Measurements from ENCODE around the gene SPHK1. TPM values are rescaled to one million over a fixed set of nuclear protein-coding genes. Genes with fewer than 3 reads are reported as not detected.

Gene SPHK1
- total RNA-seq, 1 donor from 2014 or later = 3.1 TPM

DNA sequence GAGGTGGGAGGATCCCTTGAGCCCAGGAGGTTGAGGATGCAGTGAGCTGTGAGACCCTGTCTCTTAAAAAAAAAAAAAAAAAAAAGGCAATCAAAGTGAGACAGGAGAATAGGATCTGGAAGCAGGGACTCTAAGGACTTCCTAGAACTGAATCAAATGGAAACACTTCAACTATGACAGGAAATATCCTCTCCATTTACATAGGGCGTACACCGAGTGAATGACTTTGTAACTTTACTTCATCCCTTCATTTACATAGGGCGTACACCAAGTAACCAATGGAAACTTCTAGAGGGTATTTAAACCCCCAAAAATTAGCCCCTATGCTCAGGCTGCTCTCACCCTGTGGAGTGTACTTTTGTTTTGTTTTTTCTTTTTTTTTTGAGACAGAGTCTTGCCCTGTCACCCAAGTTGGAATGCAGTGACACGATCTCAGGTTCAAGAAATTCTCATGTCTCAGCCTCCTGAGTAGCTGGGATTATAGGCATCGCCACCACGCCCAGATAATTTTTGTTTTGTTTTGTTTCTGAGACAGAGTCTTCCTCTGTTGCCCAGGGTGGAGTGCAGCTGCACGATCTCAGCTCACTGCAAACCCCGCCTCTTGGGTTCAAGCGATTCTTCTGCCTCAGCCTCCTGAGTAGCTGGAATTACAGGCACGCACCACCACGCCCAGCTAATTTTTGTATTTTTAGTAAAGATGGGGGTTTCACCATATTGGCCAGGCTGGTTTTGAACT lies 21.1 kb upstream of the SPHK1 start:
- DNase-seq (ENCODE audit: low spot score) = no peak

DNA sequence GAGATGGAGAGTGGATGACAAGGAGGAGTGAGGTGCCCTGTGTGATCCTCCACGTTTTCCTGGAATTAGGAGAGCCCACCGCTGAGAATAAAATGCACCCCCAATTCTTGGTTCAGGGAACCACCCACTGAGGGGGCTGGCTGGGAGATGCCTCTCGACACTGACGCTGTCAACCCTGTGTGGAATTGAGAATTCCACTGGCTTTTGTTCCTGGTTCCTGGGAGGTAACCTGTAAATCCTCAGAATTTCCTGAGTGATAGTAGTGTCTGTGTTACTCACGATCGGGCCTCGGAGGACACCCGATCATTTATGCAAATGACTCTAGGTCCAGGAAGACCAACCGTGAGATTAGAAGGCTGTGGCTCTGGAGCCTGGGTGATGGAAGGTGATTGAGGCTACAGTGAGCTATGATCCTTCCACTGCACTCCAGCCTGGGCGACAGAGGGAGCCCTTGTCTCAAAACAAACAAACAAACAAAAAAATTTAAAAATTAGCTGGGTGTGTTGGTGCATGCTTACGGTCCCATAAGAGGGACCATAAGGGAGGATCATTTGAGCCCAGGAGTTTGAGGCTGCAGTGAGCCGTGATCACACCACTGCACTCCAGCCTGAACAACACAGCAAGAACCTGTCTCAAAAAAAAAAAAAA lies 19.0 kb upstream of the SPHK1 start:
- DNase-seq (ENCODE audit: low spot score) = no peak

DNA sequence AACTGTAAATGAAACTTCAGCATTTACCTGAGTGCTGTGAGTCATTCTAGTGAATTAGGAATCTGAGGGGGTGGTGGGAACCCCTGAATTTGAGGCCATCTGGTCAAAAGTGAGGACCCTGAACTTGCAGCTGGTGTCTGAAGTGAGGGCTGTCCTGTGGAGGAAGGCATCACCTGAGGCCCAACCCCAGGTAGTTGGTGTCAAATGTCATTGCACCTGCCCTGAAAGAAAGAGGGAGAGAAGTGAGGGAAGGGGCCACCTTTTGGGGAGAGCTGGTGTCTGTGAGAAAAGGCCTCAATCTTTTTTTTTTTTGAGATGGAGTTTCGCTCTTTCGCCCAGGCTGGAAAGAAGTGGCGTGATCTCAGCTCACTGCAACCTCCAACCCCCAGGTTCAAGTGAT lies 18.2 kb upstream of the SPHK1 start:
- no peak for DNase-seq (ENCODE audit: low spot score)

DNA sequence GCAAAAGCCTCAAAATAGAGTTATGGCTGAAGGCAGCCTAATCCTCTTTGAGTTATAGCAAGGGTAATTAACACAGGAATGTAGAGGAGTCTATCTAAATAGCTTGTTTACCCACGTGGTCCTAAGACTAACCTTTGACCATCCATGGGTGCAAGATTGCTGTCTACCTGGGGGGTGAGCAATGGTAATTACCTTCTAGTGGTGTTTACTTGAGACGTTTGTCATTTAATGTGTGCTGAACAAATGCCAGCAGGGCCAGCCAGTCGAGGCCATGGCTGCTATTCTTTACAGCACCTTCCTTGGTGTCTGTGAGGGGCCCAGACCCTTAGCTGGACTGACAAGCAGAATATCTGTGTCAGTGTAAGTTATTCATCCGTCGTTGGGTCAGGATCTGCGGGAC lies 16.8 kb upstream of the SPHK1 start:
- no peak for DNase-seq (ENCODE audit: low spot score)

DNA sequence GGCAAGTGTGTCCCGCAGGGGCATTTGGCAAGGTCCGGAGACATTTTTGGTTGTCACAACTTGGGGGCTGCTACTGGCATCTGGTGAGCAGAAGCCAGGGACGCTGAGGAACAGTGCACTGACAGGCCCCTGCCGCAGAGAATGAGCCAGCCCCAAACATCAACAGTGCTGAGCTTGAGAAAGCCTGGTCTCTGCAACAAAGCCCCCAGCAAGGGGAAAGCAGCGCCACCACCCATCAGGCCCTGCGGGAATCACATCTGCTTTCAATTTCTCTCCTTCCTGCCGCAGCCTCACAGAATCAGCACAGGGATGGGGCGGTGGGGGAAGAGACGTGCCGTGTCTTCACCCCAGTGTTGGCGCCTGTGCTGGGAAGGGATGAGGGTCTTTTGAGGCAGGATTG lies 15.9 kb upstream of the SPHK1 start:
- no peak for DNase-seq (ENCODE audit: low spot score)

DNA sequence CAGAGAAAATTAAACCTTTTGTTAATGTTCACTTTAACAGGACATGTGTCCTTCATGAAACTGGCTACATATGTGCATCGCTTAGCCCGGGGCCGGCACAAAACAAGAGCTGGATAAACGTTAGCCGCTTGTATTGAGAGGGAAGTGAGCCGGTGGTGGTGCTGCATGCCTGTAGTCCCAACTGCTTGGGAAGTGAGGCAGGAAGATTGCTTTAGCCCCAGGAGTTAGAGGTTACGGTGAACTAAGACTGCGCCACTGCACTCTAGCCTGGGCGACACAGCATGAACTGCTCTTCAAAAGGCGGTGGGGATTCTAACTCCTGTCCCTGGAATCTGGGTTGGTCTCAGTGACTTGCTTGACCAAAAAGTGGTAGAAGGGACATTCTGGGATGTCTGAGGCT lies 15.0 kb upstream of the SPHK1 start:
- no peak for DNase-seq (ENCODE audit: low spot score)

DNA sequence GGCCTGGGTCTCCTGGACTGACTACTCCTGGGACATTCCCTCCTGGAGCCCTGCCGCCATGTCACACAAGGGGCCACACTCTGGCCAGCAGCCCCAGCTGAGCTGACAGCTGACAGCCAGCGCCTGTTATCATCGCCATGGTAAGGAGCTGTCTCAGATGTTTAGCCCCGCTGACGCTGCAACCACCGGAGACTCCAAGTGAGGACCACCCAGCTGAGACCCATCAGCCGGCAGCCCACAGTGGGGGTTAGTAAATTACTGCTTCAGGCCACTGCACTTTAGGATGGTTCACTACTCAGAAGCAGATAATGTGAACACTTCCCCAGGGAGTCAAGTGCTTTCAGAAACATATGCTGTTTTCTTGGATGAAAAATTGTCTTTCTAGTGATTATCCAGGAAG lies 14.6 kb upstream of the SPHK1 start:
- DNase-seq (ENCODE audit: low spot score) = no peak

DNA sequence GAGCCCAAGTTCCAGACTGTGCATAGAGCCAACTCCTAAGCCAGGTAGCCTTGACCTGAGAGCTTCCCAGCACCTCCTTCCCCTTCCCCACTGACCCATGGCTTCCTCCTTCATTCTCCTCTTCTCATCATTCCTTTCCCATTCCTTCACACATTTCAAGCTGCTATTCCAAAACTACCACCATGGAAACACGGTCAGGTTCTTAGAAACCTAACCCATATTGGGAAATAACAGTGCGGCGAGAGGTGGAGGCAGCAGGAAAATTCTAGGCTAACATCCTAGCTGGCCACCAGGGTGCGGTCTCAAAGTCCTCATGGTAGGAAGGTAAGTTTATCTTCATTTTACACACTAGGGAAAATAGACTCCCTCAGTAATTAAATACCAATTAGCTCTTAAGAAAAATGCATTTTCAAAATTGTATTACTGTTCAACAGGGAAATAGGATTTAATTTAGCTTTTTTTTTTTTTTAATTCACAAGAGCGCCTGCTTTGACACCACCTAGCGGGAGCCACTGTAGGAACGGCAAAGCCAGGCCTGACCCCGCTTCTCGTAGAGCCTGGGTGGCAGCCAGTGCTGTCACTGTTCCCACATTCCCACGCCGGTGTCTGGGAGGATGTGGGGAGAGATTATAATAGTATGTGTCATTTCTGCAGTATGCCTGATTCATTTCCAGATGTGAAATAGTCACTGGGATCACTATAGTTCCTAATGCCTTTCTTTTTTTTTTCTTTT lies 14.0 kb upstream of the SPHK1 start:
- no peak for DNase-seq (ENCODE audit: low spot score)

DNA sequence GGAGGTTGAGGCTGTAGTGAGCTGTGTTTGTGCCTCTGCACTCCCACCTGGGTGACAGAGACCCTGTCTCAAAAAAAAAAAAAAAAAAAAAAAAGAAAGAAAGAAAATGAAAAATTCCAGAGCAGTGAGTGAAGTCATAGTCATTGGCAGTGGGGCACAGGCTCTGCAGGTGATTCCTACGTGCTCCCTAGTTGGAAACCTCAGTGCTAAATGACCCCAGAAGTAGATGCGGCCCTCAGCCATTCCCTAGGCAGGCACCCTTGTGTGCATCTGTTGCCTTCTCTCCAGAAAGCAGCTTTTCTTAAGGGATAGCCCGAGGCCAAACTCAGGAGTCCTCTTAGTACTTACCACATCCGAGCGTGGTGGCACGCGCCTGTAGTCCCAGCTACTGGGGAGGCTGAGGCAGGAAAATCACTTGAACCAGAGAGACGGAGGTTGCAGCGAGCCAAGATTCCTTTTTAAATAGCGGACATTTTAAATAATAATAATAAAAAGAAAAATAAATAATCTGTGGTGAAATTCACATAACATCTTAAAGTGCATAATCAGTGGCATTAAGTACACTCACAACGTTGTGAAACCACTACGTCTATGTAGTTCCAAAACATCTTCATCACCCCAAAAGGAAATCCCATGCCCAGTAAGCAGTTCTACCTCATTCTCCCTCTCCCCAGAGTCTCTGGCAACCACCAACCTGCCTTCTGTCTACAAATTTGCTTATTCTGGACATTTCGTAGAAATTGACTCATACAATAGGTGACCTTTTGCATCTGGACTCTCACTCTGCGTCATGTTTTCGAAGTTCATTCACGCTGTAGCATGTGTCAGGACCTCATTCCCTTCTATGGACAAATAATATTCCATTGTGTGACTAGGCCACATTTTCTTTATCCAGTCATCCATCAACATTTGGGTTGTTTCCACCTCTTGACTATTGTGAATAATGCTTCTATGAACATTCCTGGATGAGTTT lies 12.5 kb upstream of the SPHK1 start:
- DNase-seq (ENCODE audit: low spot score) = no peak

DNA sequence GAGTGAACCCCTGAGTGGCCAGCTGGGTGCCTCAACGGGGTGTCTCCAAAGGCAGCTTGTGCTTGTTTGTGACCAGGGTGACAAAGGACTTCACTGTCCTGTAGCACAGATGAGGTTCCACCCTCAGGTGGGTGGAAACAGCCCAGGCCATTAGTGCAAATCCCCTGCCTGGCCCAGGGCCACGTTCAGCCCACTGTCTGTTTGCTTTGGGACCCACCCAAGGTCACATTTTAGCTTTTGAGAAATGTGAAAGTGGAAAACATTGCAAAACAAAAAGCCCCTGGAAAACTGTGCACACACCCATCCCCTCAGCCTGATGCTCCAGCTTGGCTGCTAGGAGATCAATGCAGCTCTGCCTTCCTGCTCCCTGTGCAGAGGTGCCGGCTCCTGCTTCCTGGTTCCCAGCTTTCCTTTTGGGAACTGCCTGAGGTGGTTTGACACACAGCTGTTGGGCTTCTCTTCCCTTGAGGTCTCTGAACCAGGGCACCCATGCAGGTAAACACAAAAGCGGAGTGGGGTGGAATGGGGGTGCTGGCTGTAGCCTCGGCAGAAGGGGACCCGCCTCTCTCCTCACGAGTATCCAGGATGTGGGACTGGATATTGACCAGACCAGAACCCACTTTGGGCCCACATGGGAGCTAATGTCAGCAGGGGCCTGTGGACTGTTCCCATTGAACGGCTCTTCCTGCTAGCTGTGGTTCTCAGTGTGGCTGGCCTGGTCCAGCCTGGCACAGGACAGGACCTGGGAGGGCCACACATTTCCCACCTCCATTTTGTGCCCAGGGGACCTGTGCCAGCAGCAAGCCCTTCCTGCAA lies 7.9 kb upstream of the SPHK1 start:
- no peak for DNase-seq (ENCODE audit: low spot score)

DNA sequence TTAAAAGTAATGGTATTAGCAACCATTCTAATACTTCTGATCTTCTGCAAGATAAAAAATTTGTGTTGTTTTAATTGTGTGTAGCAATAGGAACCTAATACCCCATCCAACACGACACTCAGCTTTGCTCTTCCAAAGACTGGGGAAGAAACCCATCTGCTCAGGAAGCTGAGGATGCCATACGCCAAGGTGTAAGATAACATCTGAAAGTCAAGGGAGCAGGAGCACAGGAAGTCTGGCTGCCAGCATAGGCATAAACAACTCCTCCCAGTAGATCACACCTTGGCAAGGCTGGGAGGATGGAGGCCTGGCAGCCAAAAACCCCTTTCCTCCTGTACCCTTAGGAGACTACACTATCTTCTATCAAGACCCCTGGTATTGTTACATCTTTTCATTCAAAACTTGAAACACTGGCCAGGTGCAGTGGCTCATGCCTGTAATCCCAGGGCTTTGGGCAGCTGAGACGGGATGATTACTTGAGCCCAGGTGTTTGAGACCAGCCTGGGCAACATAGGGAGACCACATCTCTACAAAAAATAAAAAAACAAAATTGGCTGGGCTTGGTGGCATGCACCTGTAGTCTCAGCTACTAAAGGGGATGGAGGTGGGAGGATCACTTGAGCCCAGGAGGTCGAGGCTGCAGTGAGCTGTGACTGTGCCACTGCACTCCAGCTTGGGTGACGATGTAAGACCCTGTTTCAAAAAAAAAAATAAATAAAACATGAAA lies 5.7 kb upstream of the SPHK1 start:
- no peak for DNase-seq (ENCODE audit: low spot score)

DNA sequence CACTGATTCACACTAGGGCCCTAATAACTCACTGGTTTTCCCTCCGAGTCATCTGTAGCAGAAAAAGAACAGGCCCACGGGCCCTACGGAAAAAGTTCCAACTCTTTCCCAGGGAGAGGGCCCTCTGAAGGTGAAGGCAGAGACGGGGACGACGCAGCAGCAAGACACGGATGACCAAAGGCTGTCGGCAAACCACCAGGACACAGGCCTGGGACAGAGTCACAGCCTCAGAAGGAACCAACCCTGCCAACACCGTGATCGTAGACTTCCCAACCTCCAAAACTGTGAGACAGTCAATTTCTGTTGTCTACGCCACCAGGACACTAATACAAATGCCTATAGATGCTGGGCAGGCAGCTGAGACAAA lies 5.2 kb upstream of the SPHK1 start:
- DNase-seq (ENCODE audit: low spot score) = no peak

DNA sequence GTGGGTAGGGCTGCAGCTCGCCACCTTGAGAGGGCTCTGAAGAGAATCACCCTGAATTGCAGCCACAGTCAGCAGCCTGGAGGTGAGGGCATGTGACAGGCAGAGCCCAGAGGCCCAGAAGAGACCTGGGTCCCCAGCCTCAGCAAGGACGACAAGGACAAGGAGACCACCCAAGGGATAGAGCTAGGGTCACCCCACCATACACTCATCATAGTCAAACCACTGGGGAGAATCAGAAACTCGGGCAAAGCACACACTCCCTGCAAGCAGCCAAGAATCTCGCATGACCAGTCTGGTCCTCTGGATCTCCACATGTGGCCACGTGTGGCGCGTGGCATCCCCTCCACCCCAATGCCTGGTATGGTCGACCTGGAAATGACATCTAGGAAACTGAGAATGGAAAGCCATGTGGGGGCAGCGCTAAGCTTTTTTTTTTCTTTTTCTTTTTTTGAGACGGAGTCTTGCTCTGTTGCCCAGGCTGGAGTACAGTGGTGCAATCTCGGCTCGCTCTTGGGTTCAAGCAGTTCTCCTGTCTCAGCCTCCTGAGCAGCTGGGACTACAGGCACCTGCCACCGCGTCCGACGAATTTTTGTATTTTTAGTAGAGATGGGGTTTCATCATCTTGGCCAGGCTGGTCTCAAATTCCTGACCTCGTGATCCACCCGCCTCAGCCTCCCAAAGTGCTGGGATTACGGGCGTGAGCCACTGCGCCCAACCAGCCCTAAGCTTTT lies 4.6 kb upstream of the SPHK1 start:
- no peak for DNase-seq (ENCODE audit: low spot score)

DNA sequence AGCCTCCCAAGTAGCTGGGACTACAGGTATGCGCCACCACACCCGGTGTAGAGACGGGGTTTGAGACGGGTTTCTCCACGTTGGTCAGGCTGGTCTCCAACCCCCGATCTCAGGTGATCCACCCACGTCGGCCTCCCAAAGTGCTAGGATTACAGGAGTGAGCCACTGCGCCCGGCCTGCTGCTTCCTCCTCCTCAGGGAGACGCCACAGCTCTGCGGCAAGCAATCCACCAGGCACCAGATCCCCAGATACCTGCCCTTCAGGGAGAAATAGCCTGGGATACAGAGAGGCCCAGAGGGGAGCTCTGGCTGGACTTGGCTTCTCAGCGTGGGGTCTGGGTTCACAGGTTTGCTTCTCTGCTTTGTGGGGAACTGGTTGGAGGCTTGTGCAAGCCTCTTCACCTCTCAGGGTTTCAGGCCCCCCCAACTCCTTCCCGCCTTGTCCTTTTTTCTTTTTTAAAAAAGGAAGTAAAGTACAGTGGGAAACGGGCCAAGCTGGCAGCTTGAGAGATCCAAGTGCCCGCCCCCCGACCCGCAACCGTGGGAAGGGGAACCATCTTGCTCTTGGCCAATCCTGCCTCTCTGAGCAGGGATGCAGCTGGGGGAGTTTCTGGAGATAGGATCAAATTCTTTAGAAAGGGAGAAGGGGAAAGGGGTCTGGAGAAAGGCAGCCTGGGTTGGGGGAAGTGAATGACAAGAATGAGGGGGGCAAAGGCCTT lies 2.6 kb upstream of the SPHK1 start:
- DNase-seq (ENCODE audit: low spot score) = no peak

DNA sequence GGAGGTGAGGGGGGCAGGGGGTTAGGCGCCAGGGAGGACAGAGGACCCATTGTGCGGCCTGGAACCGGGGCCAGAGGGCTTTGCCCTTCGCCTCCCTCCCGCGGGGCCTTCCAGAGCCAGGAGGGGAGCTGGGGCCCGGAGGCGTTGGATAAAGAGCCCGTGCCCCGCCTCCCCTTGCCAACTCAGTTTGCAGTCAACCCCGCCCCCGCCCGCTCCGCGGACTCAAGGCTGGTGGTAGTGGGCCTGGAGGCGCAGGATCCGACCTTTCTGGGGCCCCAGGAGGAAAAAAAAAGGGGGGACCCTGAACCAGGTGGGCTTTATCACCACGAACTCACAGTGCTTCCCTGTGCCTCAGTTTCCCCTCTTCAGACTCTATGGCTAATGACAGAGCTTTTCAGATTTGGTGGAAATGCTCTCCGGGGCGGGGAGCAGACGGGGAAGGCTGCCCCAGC lies 2.0 kb upstream of the SPHK1 start:
- DNase-seq (ENCODE audit: low spot score) = no peak

DNA sequence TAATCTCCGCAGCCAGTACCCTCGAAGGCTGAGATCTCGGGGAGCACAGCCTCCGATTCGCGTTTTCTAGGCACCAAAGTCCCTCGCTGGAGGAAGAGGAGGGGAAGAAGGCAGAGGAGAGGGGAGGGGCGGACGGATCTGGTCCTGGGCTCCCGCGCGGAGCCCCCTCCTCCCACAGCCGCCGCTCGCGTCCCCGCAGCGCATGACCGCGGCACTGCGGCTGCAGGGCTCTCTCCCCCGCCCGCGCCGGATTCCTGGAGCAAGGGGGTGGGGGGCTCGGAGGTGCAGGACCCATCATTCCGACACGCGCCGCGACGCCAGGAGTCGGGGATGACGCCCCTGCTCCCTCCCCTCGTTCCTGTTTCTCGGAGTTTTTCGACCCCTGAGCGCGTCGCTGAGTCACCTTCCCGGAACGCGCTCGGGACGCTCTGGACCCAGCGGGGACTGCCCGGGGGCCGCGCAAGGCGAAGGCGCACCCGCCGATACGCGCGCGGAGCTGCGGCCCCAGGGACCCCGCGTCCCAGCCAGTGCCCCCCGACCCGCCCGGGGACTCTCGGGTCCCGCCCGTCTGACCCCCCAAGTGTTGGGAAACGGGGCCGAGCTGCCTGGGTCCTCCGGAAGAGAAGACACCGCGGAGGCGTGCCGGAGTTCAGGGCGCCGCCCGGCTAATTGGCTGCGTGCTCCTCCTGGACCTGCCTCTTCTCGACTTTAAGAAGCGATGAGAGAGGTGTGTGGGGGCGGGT lies 1.4 kb upstream of the SPHK1 start:
- no peak for DNase-seq (ENCODE audit: low spot score)

DNA sequence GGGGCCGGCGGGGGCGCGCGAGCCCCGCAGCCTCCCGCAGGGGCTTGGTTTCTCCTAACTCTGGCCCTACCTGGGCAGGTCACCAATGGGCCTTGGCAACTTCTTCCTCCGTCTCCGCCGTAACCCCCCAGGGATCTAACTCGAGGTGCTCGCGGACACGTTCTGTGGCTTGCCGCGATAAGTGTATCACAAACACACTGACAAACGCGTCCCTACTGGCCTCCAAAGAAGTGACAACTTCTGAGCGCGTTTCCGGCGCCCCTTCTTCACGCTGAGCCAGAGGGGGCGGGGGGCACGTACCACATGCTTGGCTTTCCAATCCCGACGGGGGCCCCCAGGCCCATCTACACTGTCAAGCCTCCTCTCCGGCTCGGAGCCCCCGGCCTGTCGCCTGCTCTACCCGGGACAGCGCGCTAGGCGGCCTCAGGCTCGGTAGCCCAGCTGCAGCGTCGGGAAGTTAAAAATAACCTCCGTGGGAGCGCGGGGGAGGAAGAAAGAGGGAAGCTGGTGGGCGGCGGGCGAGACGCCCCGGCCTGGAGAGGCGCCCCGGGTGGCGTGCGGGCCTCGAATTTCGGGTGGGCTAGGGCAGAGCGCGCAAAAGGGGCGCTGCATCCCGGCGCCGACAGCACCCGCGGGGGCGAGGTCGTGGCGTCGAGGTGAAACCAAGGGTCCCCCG lies 725 bp upstream of the SPHK1 start:
- no peak for DNase-seq (ENCODE audit: low spot score)

All from ureter (tissue), 1 donor.